Peyer's patch (tissue), 4 donors: ENCODE measurements around the gene IKBKE. TPM values are rescaled to one million over a fixed set of nuclear protein-coding genes. Genes with fewer than 3 reads are reported as not detected.

ENCODE experiments used
- DNase-seq, 3 donors: peaks; one replicate each; pipeline ENCODE4 v3.0.0-alpha.2; 2017 to 2019
- H3K27ac ChIP-seq, 4 donors: fragments of 200-600 bp; sonication (generic); one replicate each; pipeline ENCODE4 v1.5.1; 2016 to 2019
- H3K27me3 ChIP-seq, 2 donors: fragments of 200-600 bp; sonication (generic); one replicate each; pipeline ENCODE4 v1.5.1; 2019
- H3K36me3 ChIP-seq, 3 donors: fragments of 200-600 bp; sonication (generic); one replicate each; pipeline ENCODE4 v1.5.1; 2016 to 2019
- H3K4me1 ChIP-seq, 4 donors: fragments of 200-600 bp; sonication (generic); one replicate each; pipeline ENCODE4 v1.5.1; 2016 to 2019
- H3K4me3 ChIP-seq, 4 donors: fragments of 200-600 bp; sonication (generic); 1 replicate in 3 of 4; 2 replicates in 1 of 4; pipeline ENCODE4 v1.5.1; 2016 to 2019; ENCODE audit warnings: mild to moderate bottlenecking in 1 of 4
- H3K9me3 ChIP-seq, 4 donors: fragments of 200-600 bp; sonication (generic); one replicate each; pipeline ENCODE4 v1.5.1; 2016 to 2019; ENCODE audit warnings: mild to moderate bottlenecking in 1 of 4
- POLR2A ChIP-seq, 2 donors: fragments of 450-650 bp; IDR thresholded peaks; one replicate each; pipeline ENCODE4 v1.5.1; 2017; ENCODE audit warnings: antibody characterized with exemption in 2 of 2, mild to moderate bottlenecking in 2 of 2, moderate library complexity in 2 of 2
- total RNA-seq, 4 donors: library from RNA; depleted of rRNA; stranded (reverse); fragments of >200 nt; gene quantifications; one replicate each; pipeline ENCODE4 v1.1.0, GENCODE V29; 2016
- TF ChIP-seq, protein P1 (sequence below), 6 experiments: fragments of 450-650 bp in 4 of 6; fragments of 200-600 bp in 2 of 6; sonication (generic) in 1 of 6; IDR thresholded peaks; one replicate each; pipeline ENCODE4 v1.5.1; 2017 to 2019; ENCODE audit warnings: antibody characterized with exemption in 6 of 6, mild to moderate bottlenecking in 3 of 6, moderate library complexity in 1 of 6

IKBKE gene
- total RNA-seq, 4 donors from 2014 or later: 5.6 to 31.4 (median 17.5) TPM

DNA sequence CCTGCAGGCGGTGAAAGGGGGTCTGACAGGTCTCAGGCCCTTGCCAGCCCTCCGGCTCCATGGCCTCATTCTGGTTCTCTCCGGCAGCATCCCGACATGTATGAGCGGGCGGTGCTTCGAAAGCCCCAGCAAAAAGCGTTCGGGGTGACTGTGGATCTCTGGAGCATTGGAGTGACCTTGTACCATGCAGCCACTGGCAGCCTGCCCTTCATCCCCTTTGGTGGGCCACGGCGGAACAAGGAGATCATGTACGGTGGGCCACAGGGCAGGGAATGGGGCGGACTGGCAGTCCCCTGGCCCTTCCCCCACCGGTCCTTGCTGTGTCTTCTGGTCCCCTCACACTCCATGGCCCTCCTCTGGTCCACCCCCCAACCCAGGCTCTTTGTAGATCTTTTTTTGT, 6.3 kb downstream of the IKBKE start:
- peak in 1 of 3 donors; percentile 40 for DNase-seq
- peaks cover 0 to 15% (median 5%) of the 10 kb centered on the region in 4 donors for H3K4me1 ChIP-seq
- no peaks in the 10 kb centered on the region for H3K27me3 ChIP-seq
- H3K9me3 ChIP-seq: no peaks in the 10 kb centered on the region
- H3K4me3 ChIP-seq: no peak overlapping the region
- peaks cover 0 to 46% (median 0%) of the 10 kb centered on the region in 3 donors for H3K36me3 ChIP-seq
- no peak overlapping the region for H3K27ac ChIP-seq
- TF ChIP-seq, protein P1, sequence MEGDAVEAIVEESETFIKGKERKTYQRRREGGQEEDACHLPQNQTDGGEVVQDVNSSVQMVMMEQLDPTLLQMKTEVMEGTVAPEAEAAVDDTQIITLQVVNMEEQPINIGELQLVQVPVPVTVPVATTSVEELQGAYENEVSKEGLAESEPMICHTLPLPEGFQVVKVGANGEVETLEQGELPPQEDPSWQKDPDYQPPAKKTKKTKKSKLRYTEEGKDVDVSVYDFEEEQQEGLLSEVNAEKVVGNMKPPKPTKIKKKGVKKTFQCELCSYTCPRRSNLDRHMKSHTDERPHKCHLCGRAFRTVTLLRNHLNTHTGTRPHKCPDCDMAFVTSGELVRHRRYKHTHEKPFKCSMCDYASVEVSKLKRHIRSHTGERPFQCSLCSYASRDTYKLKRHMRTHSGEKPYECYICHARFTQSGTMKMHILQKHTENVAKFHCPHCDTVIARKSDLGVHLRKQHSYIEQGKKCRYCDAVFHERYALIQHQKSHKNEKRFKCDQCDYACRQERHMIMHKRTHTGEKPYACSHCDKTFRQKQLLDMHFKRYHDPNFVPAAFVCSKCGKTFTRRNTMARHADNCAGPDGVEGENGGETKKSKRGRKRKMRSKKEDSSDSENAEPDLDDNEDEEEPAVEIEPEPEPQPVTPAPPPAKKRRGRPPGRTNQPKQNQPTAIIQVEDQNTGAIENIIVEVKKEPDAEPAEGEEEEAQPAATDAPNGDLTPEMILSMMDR (IDR thresholded peaks at IDR 0.05): no peak
- no peak for TF ChIP-seq POLR2A (IDR thresholded peaks at IDR 0.05)

DNA sequence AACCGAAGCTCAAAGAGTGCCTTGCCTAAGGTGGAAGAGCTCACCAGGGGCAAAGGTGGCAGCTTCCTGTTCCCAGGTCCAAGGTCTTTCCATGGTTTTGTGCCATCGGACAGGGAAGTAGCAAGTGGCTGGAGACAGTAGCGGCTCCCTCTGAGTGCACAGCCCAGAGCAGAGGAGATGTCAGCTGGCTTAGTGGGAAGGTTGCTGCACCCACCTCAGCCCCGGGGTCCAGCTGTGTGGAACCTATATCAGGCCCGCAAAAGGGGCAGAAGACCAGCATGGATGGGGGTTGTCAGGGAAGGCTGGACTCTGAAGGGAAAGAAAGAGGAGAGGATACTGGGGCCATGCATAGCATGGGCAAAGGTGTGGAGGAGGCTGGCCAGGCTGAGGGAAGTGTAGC, 6.8 kb downstream of the IKBKE start:
- peak in 1 of 3 donors; percentile 52 for DNase-seq
- Histone ChIP-seq H3K36me3 (peaks cover 0 to 47% (median 0%) of the 10 kb centered on the region in 3 donors), H3K9me3 (no peaks in the 10 kb centered on the region), H3K4me1 (peaks cover 0 to 10% (median 4%) of the 10 kb centered on the region in 4 donors), H3K27me3 (no peaks in the 10 kb centered on the region), H3K27ac (no peak overlapping the region), H3K4me3 (no peak overlapping the region)
- TF ChIP-seq POLR2A (IDR thresholded peaks at IDR 0.05): no peak
- TF ChIP-seq, protein P1 (IDR thresholded peaks at IDR 0.05): no peak

DNA sequence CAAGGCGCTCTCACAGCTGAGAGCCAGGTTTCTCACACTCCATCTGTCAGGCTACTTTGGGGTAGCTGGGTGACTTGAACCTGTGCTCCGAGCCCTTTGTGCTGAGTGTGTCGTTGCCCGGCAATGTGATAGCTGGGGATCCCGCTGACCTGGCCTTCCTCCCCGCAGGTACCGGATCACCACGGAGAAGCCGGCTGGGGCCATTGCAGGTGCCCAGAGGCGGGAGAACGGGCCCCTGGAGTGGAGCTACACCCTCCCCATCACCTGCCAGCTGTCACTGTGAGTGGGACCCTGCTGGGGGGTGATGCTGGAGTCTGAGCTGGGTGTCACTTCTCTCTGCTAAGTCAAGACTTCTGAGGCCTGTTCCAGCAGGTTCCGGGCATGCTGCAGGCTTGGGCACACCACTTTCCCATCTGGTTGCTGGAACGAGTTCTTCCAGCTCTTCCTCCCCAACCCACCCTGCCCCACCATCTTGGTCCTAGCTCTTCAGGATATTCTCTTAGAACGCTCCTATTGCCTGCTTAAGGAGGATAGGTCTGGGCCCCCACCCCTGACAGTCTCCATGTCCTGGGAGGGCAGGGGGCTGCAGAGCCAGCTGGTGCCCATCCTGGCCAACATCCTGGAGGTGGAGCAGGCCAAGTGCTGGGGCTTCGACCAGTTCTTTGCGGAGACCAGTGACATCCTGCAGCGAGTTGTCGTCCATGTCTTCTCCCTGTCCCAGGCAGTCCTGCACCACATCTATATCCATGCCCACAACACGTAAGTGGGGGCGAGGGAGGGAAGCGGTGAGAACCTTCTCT, 7.5 kb downstream of the IKBKE start:
- H3K9me3 ChIP-seq: no peaks in the 10 kb centered on the region
- H3K4me3 ChIP-seq: no peak overlapping the region
- peaks cover 0 to 50% (median 0%) of the 10 kb centered on the region in 3 donors for H3K36me3 ChIP-seq
- peaks cover 0 to 5% (median 1%) of the 10 kb centered on the region in 4 donors for H3K4me1 ChIP-seq
- TF ChIP-seq, protein P1 (IDR thresholded peaks at IDR 0.05): no peak
- no peak for TF ChIP-seq POLR2A (IDR thresholded peaks at IDR 0.05)
- no peaks in the 10 kb centered on the region for H3K27me3 ChIP-seq
- H3K27ac ChIP-seq: no peak overlapping the region
- DNase-seq: peak in 1 of 3 donors; percentile 33

DNA sequence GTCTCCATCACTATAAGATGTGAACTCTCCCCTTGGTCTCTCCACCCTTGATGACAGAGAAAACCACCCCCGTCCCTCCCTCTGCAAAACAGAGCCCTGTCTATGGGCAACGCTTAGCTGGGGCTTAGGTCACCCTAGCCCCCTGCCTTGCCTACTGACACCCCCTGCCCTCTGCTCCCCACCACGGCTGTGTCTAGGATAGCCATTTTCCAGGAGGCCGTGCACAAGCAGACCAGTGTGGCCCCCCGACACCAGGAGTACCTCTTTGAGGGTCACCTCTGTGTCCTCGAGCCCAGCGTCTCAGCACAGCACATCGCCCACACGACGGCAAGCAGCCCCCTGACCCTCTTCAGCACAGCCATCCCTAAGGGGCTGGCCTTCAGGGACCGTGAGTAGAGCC, 8.5 kb downstream of the IKBKE start:
- Histone ChIP-seq H3K4me3 (no peak overlapping the region), H3K9me3 (no peaks in the 10 kb centered on the region), H3K27me3 (no peaks in the 10 kb centered on the region), H3K27ac (no peak overlapping the region), H3K36me3 (peaks cover 0 to 50% (median 0%) of the 10 kb centered on the region in 3 donors), H3K4me1 (no peaks in the 10 kb centered on the region)
- TF ChIP-seq, protein P1 (IDR thresholded peaks at IDR 0.05): no peak
- no peak for TF ChIP-seq POLR2A (IDR thresholded peaks at IDR 0.05)
- DNase-seq: peak in 1 of 3 donors; percentile 21

DNA sequence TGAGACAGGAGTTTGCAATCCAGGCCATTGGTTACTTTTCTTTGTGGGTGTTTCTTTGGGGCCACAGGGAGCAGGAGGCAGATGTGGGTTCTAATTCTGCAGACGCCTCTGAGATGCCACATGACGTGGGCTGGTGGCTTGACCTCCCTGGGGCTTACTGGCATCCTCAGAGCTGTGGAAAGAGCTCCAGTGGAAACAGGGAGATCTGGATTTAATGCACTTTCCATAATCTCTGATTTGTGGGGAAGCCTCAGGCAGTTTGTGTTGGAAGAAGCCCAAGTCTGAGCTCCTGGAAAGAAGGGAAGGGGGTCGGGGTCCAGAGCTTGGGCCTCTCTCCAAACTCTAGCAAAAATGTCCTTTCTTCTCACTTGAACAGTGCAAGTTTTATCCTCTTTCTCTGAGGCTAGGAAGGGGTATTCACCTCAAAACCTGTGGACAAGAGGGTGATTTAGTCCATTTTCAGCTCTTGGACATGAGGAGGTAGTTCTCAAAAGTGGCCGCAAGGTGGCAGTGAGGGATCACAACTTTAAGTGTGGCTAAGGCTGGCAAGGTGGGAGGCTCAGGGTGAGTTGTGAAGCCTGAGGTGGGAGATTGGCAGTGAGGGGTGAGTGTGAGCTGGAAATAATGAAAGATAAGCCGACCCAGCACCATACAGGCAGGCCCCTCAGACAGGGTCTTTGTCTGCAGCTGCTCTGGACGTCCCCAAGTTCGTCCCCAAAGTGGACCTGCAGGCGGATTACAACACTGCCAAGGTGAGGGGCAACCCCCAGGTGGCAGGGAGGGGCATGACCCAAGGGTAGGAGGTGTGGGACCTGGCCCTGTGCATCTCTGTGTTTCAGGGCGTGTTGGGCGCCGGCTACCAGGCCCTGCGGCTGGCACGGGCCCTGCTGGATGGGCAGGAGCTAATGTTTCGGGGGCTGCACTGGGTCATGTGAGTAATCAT, 9.2 kb downstream of the IKBKE start:
- no peaks in the 10 kb centered on the region for H3K9me3 ChIP-seq
- H3K4me1 ChIP-seq: no peaks in the 10 kb centered on the region
- no peak for TF ChIP-seq POLR2A (IDR thresholded peaks at IDR 0.05)
- TF ChIP-seq, protein P1 (IDR thresholded peaks at IDR 0.05): peak; percentile 46 to 83 (median 75)
- no peaks in the 10 kb centered on the region for H3K27me3 ChIP-seq
- no peak overlapping the region for H3K27ac ChIP-seq
- DNase-seq: peak; percentile 64 to 90 (median 76)
- peaks cover 0 to 49% (median 0%) of the 10 kb centered on the region in 3 donors for H3K36me3 ChIP-seq
- no peak overlapping the region for H3K4me3 ChIP-seq
